HFF-Myc (cell line): ENCODE measurements around the gene HSP90AA1.
A peak's percentile ranks its signal among the peaks of the same experiment; 100 is the strongest.

Experiments used
- DNase-seq: peaks from one replicate; pipeline ENCODE4 v3.0.0-alpha.2; 2011; ENCODE audit warnings: low read depth; ENCODE audit errors: extremely low read depth
- H3K4me3 ChIP-seq: replicated peaks from 2 replicates; pipeline ENCODE4 v1.5.1; 2011; ENCODE audit warnings: low read depth, mild to moderate bottlenecking, control low read depth, low read length
- CTCF ChIP-seq: IDR thresholded peaks from 2 replicates; pipeline ENCODE4 v1.5.1; 2012; ENCODE audit warnings: mild to moderate bottlenecking, low read depth, low read length, control low read depth; ENCODE audit errors: missing control alignments

The HSP90AA1 gene

GRCh38 chr14:102046337-102047278, 40.2 kb downstream of the HSP90AA1 start:
- peak; percentile 47 for DNase-seq
- no peak overlapping the region for H3K4me3 ChIP-seq
- peak; percentile 33 for TF ChIP-seq CTCF

GRCh38 chr14:102044566-102044965, 42.3 kb downstream of the HSP90AA1 start:
- no peak for DNase-seq
- no peak for TF ChIP-seq CTCF
- no peak overlapping the region for H3K4me3 ChIP-seq

- DNase-seq, result no peak
- TF ChIP-seq CTCF, result no peak
- no peak overlapping the region for H3K4me3 ChIP-seq
Observed at GRCh38 chr14:102043251-102044025, 43.4 kb downstream of the HSP90AA1 start.

- no peak for DNase-seq
- TF ChIP-seq CTCF, result no peak
- H3K4me3 ChIP-seq, result no peak overlapping the region
Observed at GRCh38 chr14:102042699-102043098, 44.1 kb downstream of the HSP90AA1 start.

GRCh38 chr14:102040153-102040552, 46.7 kb downstream of the HSP90AA1 start:
- no peak for DNase-seq
- no peak overlapping the region for H3K4me3 ChIP-seq
- TF ChIP-seq CTCF, result no peak

- no peak overlapping the region for H3K4me3 ChIP-seq
- no peak for TF ChIP-seq CTCF
- DNase-seq, result no peak
Observed at GRCh38 chr14:102039157-102039556, 47.7 kb downstream of the HSP90AA1 start.
